Nasal cavity respiratory epithelium epithelial cell of viscerocranial mucosa (primary cell): ENCODE measurements around the gene GPRIN2. TPM values are rescaled to one million over a fixed set of nuclear protein-coding genes. Genes with fewer than 3 reads are reported as not detected.

Experiments used
- total RNA-seq: library from RNA; depleted of rRNA; stranded (reverse); fragments of >200 nt; gene quantifications from 2 replicates; pipeline ENCODE4 v1.2.3, GENCODE V29; 2014

The GPRIN2 gene
- total RNA-seq: 1.4 and 7.8 TPM in 2 replicates

GRCh38 chr10:46556515-46557318 is at the start of gene GPRIN2:
GPRIN2 (minus strand) TSS chr10:46556658; CDS start chr10:46550736, 5,922 bp downstream.

GRCh38 chr10:46578474-46579178 is 22.2 kb upstream of the GPRIN2 start, which contains the start of gene SYT15:
SYT15 (plus strand) TSS chr10:46579128; CDS start chr10:46579169, 41 bp downstream.

Other genes with a start within 250 kb of the GPRIN2 start
- gene ANXA8L1, start 180.9 kb downstream of the GPRIN2 start, total RNA-seq: 35.2 and 362 TPM in 2 replicates
- 0.07 TPM in 1 of 2 replicates, not detected in the other for gene NPY4R, start 90.7 kb downstream of the GPRIN2 start, total RNA-seq
- under 0.01 and 0.14 TPM in 2 replicates for gene SYT15, start 22.5 kb upstream of the GPRIN2 start, total RNA-seq